GM12864 (cell line): ENCODE measurements around the gene NSD1.
"Not testable (repeated sequence)": the region's sequence is repeated elsewhere in the genome, so short reads cannot be mapped to it uniquely, and the experiment has no call there.

Source experiments
- DNase-seq: peaks from one replicate; pipeline ENCODE4 v3.0.0-alpha.2; 2011; ENCODE audit warnings: low read depth
- H3K4me3 ChIP-seq: 2 replicates; pipeline ENCODE4 v1.5.1; 2011; ENCODE audit warnings: mild to moderate bottlenecking, low read depth, low read length, control low read depth
- CTCF ChIP-seq: IDR thresholded peaks from 2 replicates; pipeline ENCODE4 v1.5.1; 2011; ENCODE audit warnings: low read depth, mild to moderate bottlenecking, moderate library complexity, low read length, control low read depth, inconsistent platforms; ENCODE audit errors: missing control alignments

Gene NSD1

GRCh38 chr5:177142098-177142611, 8.6 kb downstream of the NSD1 start:
- no peak overlapping the region for H3K4me3 ChIP-seq
- no peak for DNase-seq
- TF ChIP-seq CTCF, result no peak

- no peak for TF ChIP-seq CTCF
- no peak overlapping the region for H3K4me3 ChIP-seq
Observed at GRCh38 chr5:177142778-177143177, 9.2 kb downstream of the NSD1 start.

GRCh38 chr5:177146891-177147638, 13.5 kb downstream of the NSD1 start:
- H3K4me3 ChIP-seq, result no peak overlapping the region
- DNase-seq, result no peak
- TF ChIP-seq CTCF, result no peak

More at GRCh38 chr5:177142778-177143177, 9.2 kb downstream of the NSD1 start:
- no peak for DNase-seq

GRCh38 chr5:177150061-177150460, 16.5 kb downstream of the NSD1 start:
- not testable (repeated sequence) for DNase-seq, H3K4me3 ChIP-seq

GRCh38 chr5:177154003-177154643, 20.6 kb downstream of the NSD1 start:
- no peak for TF ChIP-seq CTCF
- H3K4me3 ChIP-seq, result no peak overlapping the region
- no peak for DNase-seq

GRCh38 chr5:177162379-177162778, 28.8 kb downstream of the NSD1 start:
- no peak for DNase-seq

GRCh38 chr5:177163500-177163899, 29.9 kb downstream of the NSD1 start:
- TF ChIP-seq CTCF, result no peak
- no peak overlapping the region for H3K4me3 ChIP-seq
- no peak for DNase-seq

More at GRCh38 chr5:177162379-177162778, 28.8 kb downstream of the NSD1 start:
- no peak for TF ChIP-seq CTCF
- H3K4me3 ChIP-seq, result no peak overlapping the region
